Measurements from ENCODE around the gene SLC27A5. TPM values are rescaled to one million over a fixed set of nuclear protein-coding genes. Genes with fewer than 3 reads are reported as not detected.

SLC27A5 gene
- total and polyA plus RNA-seq, 2 of the 13 experiments (the other 11 are each of a cell fraction or from before 2014, with no cell fraction given): 30.3 to 40.2 TPM

GRCh38 chr19:58460039-58460438 lies 51.8 kb downstream of the SLC27A5 start:
- intact Hi-C loops (cut with micrococcal nuclease; ENCODE audit: unreplicated experiment): no loop called here
- Histone ChIP-seq H3K79me2 (ENCODE audit: insufficient read depth, low read length) (no peaks in the 10 kb centered on the region), H2AFZ (ENCODE audit: low read length) (no peak overlapping the region), H3K4me2 (ENCODE audit: low read depth, low read length) (no peak overlapping the region), H3K27ac (ENCODE audit: extremely low read length, insufficient read depth, low read length) (no peak overlapping the region), H3K36me3 (replicated peaks in 1 of 2; ENCODE audit: control insufficient read depth in 1 of 2, insufficient read depth in 2 of 2, low read length in 2 of 2) (no peaks in the 10 kb centered on the region), H4K20me1 (ENCODE audit: insufficient read depth, low read length) (no peaks in the 10 kb centered on the region), H3K9ac (ENCODE audit: insufficient read depth, low read depth, low read length) (no peak overlapping the region), H3K4me3 (replicated peaks in 1 of 3; ENCODE audit: insufficient read depth in 1 of 3, low read depth in 2 of 3, low read length in 3 of 3) (no peak overlapping the region), H3K27me3 (ENCODE audit: control insufficient read depth in 1 of 2, insufficient read depth in 2 of 2, low read length in 2 of 2) (no peaks in the 10 kb centered on the region), H3K9me3 (ENCODE audit: low read length) (no peaks in the 10 kb centered on the region), H3K4me1 (ENCODE audit: insufficient read depth, low read length) (no peaks in the 10 kb centered on the region)
- ChIA-PET POLR2A (no interaction called here), CTCF (ENCODE audit: low intra/inter-chr PET ratio, low total read pairs) (no interaction called here)
- no peak for FAIRE-seq
- in situ Hi-C loops (cut with HindIII; ENCODE audit: extremely low pct_ligation_motif_present, low pct_unique_long_range_greater_than_20kb): no loop called here
- no peak for TF ChIP-seq ZFY (CRISPR knock-in tag; IDR thresholded peaks at IDR 0.05)
- no peak for TF ChIP-seq GABPB1 (CRISPR knock-in tag; IDR thresholded peaks at IDR 0.05)
- no peak for DNase-seq (ENCODE audit: low spot score)
- WGBS (ENCODE audit: low lambda C conversion rate): 46% methylated on average over 2 of the region's 2 CpGs
- ATAC-seq: no peak
- BruUV-seq (replicated peaks): no TSS peak

DNA sequence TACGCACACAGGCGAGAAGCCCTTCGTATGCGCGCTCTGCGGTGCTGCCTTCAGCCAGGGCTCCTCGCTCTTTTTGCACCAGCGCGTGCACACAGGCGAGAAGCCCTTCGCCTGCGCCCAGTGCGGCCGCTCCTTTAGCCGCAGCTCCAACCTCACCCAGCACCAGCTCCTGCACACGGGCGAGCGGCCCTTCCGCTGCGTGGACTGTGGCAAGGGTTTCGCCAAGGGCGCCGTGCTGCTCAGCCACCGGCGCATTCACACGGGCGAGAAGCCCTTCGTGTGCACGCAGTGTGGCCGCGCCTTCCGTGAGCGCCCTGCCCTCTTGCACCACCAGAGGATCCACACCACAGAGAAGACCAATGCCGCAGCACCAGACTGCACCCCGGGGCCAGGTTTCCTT lies 55.7 kb downstream of the SLC27A5 start:
- FAIRE-seq: no peak
- Histone ChIP-seq H3K4me2 (ENCODE audit: low read depth, low read length) (no peak overlapping the region), H3K9ac (ENCODE audit: insufficient read depth, low read depth, low read length) (no peak overlapping the region), H2AFZ (ENCODE audit: low read length) (no peak overlapping the region), H3K4me1 (ENCODE audit: insufficient read depth, low read length) (no peaks in the 10 kb centered on the region), H3K79me2 (ENCODE audit: insufficient read depth, low read length) (no peaks in the 10 kb centered on the region), H3K4me3 (replicated peaks in 1 of 3; ENCODE audit: insufficient read depth in 1 of 3, low read depth in 2 of 3, low read length in 3 of 3) (no peak overlapping the region), H3K27ac (ENCODE audit: extremely low read length, insufficient read depth, low read length) (no peak overlapping the region), H3K36me3 (replicated peaks in 1 of 2; ENCODE audit: control insufficient read depth in 1 of 2, insufficient read depth in 2 of 2, low read length in 2 of 2) (no peaks in the 10 kb centered on the region), H3K9me3 (ENCODE audit: low read length) (no peaks in the 10 kb centered on the region), H4K20me1 (ENCODE audit: insufficient read depth, low read length) (no peaks in the 10 kb centered on the region), H3K27me3 (ENCODE audit: control insufficient read depth in 1 of 2, insufficient read depth in 2 of 2, low read length in 2 of 2) (no peaks in the 10 kb centered on the region)
- no peak for ATAC-seq
- no TSS peak for BruUV-seq (replicated peaks)
- POLR2A ChIA-PET: no interaction called here
- no peak for DNase-seq (ENCODE audit: low spot score)
- CTCF ChIA-PET (ENCODE audit: low intra/inter-chr PET ratio, low total read pairs): no interaction called here
- TF ChIP-seq SRSF9 (IDR thresholded peaks at IDR 0.05; ENCODE audit: borderline replicate concordance, insufficient read depth, low read depth, low read length, poor library complexity, severe bottlenecking) (no peak), ZNF550 (CRISPR knock-in tag; IDR thresholded peaks at IDR 0.05; ENCODE audit: borderline replicate concordance) (no peak), DPF2 (CRISPR knock-in tag; IDR thresholded peaks at IDR 0.05; ENCODE audit: borderline replicate concordance, low read depth) (no peak), KLF12 (CRISPR knock-in tag; IDR thresholded peaks at IDR 0.05; ENCODE audit: borderline replicate concordance) (no peak), MAFK (conservative IDR thresholded peaks at IDR 0.05 in 1 of 2, IDR thresholded peaks at IDR 0.05 in 1 of 2; ENCODE audit: low read length in 2 of 2) (no peak), U2AF1 (optimal IDR thresholded peaks at IDR 0.05; ENCODE audit: low read depth, low read length) (no peak), ERF (CRISPR knock-in tag; IDR thresholded peaks at IDR 0.05) (no peak)
- TF ChIP-seq, protein P1, sequence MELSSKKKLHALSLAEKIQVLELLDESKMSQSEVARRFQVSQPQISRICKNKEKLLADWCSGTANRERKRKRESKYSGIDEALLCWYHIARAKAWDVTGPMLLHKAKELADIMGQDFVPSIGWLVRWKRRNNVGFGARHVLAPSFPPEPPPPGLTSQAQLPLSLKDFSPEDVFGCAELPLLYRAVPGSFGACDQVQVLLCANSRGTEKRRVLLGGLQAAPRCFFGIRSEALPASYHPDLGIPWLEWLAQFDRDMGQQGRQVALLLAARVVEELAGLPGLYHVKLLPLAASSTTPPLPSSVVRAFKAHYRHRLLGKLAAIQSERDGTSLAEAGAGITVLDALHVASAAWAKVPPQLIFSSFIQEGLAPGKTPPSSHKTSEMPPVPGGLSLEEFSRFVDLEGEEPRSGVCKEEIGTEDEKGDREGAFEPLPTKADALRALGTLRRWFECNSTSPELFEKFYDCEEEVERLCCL (CRISPR knock-in tag; IDR thresholded peaks at IDR 0.05; ENCODE audit: borderline replicate concordance): no peak
- TF ChIP-seq, protein P2, sequence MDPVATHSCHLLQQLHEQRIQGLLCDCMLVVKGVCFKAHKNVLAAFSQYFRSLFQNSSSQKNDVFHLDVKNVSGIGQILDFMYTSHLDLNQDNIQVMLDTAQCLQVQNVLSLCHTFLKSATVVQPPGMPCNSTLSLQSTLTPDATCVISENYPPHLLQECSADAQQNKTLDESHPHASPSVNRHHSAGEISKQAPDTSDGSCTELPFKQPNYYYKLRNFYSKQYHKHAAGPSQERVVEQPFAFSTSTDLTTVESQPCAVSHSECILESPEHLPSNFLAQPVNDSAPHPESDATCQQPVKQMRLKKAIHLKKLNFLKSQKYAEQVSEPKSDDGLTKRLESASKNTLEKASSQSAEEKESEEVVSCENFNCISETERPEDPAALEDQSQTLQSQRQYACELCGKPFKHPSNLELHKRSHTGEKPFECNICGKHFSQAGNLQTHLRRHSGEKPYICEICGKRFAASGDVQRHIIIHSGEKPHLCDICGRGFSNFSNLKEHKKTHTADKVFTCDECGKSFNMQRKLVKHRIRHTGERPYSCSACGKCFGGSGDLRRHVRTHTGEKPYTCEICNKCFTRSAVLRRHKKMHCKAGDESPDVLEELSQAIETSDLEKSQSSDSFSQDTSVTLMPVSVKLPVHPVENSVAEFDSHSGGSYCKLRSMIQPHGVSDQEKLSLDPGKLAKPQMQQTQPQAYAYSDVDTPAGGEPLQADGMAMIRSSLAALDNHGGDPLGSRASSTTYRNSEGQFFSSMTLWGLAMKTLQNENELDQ (CRISPR knock-in tag; IDR thresholded peaks at IDR 0.05; ENCODE audit: borderline replicate concordance): no peak
- 97% methylated on average over 35 of the region's 35 CpGs for WGBS (ENCODE audit: low lambda C conversion rate)
- in situ Hi-C loops (cut with HindIII; ENCODE audit: extremely low pct_ligation_motif_present, low pct_unique_long_range_greater_than_20kb): no loop called here
- intact Hi-C loops (cut with micrococcal nuclease; ENCODE audit: unreplicated experiment): no loop called here

All from HepG2 (cell line).